ENCODE measurements around the gene SETD1A. TPM values are rescaled to one million over a fixed set of nuclear protein-coding genes. Genes with fewer than 3 reads are reported as not detected.

SETD1A gene
- polyA plus RNA-seq, 1 donor (not counting 4 experiments of a cell fraction or from before 2014, with no cell fraction given) = 1.1 TPM

DNA sequence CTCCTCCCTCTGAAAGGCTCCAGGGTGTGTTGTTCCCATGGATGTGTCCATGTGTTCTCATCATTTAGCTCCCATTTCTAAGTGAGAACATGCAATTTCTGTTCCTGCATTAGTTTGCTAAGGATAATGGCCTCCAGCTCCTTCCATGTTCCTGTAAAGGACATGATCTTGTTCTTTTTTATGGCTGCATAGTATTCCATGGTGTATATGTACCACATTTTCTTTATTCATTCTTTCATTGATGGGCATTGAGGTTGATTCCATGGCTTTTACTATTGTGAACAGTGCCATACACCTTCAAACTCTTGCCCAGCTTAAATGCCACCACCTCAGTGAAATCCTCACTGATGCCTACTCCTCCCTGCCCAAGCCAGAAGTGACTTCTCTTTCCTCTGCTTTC lies 13.2 kb upstream of the SETD1A start:
- DNase-seq (ENCODE audit: low read depth, low spot score) (no peak), FAIRE-seq (no peak)
- H3K4me2 ChIP-seq (ENCODE audit: control insufficient read depth, extremely low read depth, insufficient read depth, low read depth, low read length) = no peak overlapping the region
- peaks cover 27% of the 10 kb centered on the region for H3K4me1 ChIP-seq (ENCODE audit: control insufficient read depth, extremely low read depth, insufficient read depth, low read length)
- H3K27me3 ChIP-seq (ENCODE audit: control insufficient read depth, extremely low read depth, insufficient read depth, low read length) = no peaks in the 10 kb centered on the region
- H3K9me3 ChIP-seq (ENCODE audit: control insufficient read depth, low read depth, low read length) = no peaks in the 10 kb centered on the region
- H3K9me1 ChIP-seq (ENCODE audit: control insufficient read depth, extremely low read depth, insufficient read depth, low read length) = no peaks in the 10 kb centered on the region
- H3K36me3 ChIP-seq (ENCODE audit: control insufficient read depth in 2 of 2, extremely low read depth in 1 of 2, insufficient read depth in 2 of 2, low read length in 2 of 2) = peaks cover 20 to 24% of the 10 kb centered on the region in 2 experiments
- no peak overlapping the region for H2AFZ ChIP-seq (ENCODE audit: control insufficient read depth, low read length)
- no peak overlapping the region for H3K27ac ChIP-seq (ENCODE audit: control insufficient read depth, insufficient read depth, low read length)
- H3K4me3 ChIP-seq (ENCODE audit: control insufficient read depth in 2 of 3, extremely low read depth in 1 of 3, insufficient read depth in 2 of 3, low read depth in 1 of 3, low read length in 3 of 3) = no peak overlapping the region
- no peak overlapping the region for H3K9ac ChIP-seq (ENCODE audit: control insufficient read depth, extremely low read depth, insufficient read depth, low read length)
- no peaks in the 10 kb centered on the region for H4K20me1 ChIP-seq (ENCODE audit: control insufficient read depth, extremely low read depth, insufficient read depth, low read length)
- peaks cover 5% of the 10 kb centered on the region for H3K79me2 ChIP-seq (ENCODE audit: control insufficient read depth, insufficient read depth, low read length)
- TF ChIP-seq EZH2 (IDR thresholded peaks at IDR 0.05; ENCODE audit: low read length) = no peak
- TF ChIP-seq, protein P1, sequence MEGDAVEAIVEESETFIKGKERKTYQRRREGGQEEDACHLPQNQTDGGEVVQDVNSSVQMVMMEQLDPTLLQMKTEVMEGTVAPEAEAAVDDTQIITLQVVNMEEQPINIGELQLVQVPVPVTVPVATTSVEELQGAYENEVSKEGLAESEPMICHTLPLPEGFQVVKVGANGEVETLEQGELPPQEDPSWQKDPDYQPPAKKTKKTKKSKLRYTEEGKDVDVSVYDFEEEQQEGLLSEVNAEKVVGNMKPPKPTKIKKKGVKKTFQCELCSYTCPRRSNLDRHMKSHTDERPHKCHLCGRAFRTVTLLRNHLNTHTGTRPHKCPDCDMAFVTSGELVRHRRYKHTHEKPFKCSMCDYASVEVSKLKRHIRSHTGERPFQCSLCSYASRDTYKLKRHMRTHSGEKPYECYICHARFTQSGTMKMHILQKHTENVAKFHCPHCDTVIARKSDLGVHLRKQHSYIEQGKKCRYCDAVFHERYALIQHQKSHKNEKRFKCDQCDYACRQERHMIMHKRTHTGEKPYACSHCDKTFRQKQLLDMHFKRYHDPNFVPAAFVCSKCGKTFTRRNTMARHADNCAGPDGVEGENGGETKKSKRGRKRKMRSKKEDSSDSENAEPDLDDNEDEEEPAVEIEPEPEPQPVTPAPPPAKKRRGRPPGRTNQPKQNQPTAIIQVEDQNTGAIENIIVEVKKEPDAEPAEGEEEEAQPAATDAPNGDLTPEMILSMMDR (optimal IDR thresholded peaks at IDR 0.05 in 1 of 3, IDR thresholded peaks at IDR 0.05 in 1 of 3, conservative IDR thresholded peaks at IDR 0.05 in 1 of 3; ENCODE audit: extremely low read depth in 1 of 3, insufficient read depth in 2 of 3, low read length in 3 of 3) = no peak
- dilution Hi-C loops (cut with MboI; ENCODE audit: extremely low pct_ligation_motif_present, low sequenced_read_pairs) = no loop called here

DNA sequence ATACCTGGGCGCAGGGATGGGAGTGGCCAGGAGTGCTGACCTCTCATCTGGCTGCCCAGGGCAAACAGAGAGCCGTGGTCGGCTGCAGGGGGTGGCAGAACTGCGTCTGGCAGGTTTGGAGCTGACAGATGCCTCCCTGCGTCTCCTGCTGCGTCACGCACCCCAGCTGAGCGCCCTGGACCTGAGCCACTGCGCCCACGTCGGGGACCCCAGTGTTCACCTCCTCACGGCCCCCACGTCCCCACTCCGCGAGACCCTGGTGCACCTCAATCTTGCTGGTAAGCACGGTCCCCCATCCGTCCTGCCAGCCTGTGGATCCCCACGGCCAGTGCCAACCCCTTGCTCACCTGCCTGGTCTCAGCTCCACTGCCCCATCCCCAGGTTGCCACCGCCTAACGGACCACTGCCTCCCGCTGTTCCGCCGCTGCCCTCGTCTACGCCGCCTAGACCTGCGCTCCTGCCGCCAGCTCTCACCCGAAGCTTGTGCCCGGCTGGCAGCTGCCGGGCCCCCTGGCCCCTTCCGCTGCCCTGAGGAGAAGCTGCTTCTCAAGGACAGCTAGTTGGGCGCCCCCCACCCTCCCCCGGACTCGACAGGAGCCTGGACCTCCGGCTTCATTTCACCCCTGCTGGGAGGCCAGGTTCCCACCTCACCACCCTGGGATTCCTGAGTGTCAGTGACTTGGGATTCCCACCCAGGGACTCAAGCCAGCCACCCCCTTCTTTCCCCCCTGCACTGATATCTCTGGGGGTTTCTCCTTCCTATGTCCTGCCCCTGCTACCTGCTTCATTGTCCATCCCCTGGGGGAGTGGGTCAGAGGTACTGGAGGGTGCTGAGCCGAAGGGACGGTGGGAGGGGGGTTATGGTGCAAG lies 10.6 kb upstream of the SETD1A start:
- H3K9me1 ChIP-seq (ENCODE audit: control insufficient read depth, extremely low read depth, insufficient read depth, low read length) = no peaks in the 10 kb centered on the region
- dilution Hi-C loops (cut with MboI; ENCODE audit: extremely low pct_ligation_motif_present, low sequenced_read_pairs) = no loop called here
- H2AFZ ChIP-seq (ENCODE audit: control insufficient read depth, low read length) = no peak overlapping the region
- no peak overlapping the region for H3K9ac ChIP-seq (ENCODE audit: control insufficient read depth, extremely low read depth, insufficient read depth, low read length)
- H3K27ac ChIP-seq (ENCODE audit: control insufficient read depth, insufficient read depth, low read length) = no peak overlapping the region
- H3K4me2 ChIP-seq (ENCODE audit: control insufficient read depth, extremely low read depth, insufficient read depth, low read depth, low read length) = no peak overlapping the region
- H3K27me3 ChIP-seq (ENCODE audit: control insufficient read depth, extremely low read depth, insufficient read depth, low read length) = no peaks in the 10 kb centered on the region
- H3K36me3 ChIP-seq (ENCODE audit: control insufficient read depth in 2 of 2, extremely low read depth in 1 of 2, insufficient read depth in 2 of 2, low read length in 2 of 2) = peaks cover 20 to 21% of the 10 kb centered on the region in 2 experiments
- no peaks in the 10 kb centered on the region for H4K20me1 ChIP-seq (ENCODE audit: control insufficient read depth, extremely low read depth, insufficient read depth, low read length)
- H3K4me3 ChIP-seq (ENCODE audit: control insufficient read depth in 2 of 3, extremely low read depth in 1 of 3, insufficient read depth in 2 of 3, low read depth in 1 of 3, low read length in 3 of 3) = no peak overlapping the region
- no peak for TF ChIP-seq EZH2 (IDR thresholded peaks at IDR 0.05; ENCODE audit: low read length)
- TF ChIP-seq, protein P1 (optimal IDR thresholded peaks at IDR 0.05 in 1 of 3, IDR thresholded peaks at IDR 0.05 in 1 of 3, conservative IDR thresholded peaks at IDR 0.05 in 1 of 3; ENCODE audit: extremely low read depth in 1 of 3, insufficient read depth in 2 of 3, low read length in 3 of 3) = no peak
- no peaks in the 10 kb centered on the region for H3K79me2 ChIP-seq (ENCODE audit: control insufficient read depth, insufficient read depth, low read length)
- H3K9me3 ChIP-seq (ENCODE audit: control insufficient read depth, low read depth, low read length) = no peaks in the 10 kb centered on the region
- peaks cover 22% of the 10 kb centered on the region for H3K4me1 ChIP-seq (ENCODE audit: control insufficient read depth, extremely low read depth, insufficient read depth, low read length)
- no peak for FAIRE-seq
- no peak for DNase-seq (ENCODE audit: low read depth, low spot score)

Data from keratinocyte (primary cell).